ENCODE measurements around the gene DCLK1.

Gene DCLK1

DNA sequence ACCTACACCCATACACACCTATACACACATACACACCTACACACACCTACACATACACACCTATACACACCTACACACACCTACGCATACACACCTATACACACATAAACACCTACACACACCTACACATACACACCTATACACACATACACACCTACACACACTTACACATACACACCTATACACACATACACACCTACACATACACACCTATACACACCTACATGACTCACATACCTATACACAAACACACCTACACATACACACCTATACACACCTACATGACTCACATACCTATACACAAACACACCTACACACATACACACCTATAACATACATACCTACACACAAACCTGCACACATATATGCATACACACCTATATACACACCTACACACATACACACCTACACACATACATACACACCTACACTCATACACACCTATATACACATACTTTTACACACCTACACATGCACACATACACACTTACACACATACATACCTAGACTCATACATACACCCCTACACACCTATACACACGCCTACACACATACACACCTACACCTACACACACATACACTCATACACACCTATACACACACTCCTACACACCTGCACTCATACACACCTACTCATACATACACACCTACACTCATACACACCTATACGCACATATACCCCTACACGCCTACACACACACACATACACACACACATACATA, 368.0 kb downstream of the DCLK1 start:
- no peak for DNase-seq (ENCODE audit: low read depth, low spot score)

DNA sequence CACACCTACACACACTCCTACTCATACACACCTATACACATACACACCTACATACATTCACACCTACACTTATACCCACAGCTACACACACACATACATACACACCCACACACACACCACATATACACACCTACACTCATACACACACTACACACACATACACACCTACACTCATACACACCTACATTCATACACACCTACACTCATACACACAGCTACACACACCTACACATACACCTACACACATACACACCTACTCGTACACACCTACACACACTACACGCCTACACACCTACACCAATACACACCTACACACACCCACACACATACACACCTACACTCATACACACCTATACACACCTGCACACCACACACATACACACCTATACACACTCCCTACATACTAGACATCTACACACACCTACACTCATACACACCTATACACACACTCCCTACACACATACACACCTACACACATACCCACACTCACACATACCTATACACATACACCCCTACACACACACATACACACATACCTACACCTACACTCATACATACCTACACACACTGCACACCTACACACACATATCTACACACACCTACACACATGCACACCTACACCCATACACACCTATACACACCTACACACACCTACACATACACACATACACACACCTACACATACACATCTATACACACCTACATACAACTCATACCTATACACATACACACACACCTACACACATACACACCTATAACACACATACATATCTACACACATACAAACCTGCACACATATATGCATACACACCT, 369.5 kb downstream of the DCLK1 start:
- DNase-seq (ENCODE audit: low read depth, low spot score): no peak

DNA sequence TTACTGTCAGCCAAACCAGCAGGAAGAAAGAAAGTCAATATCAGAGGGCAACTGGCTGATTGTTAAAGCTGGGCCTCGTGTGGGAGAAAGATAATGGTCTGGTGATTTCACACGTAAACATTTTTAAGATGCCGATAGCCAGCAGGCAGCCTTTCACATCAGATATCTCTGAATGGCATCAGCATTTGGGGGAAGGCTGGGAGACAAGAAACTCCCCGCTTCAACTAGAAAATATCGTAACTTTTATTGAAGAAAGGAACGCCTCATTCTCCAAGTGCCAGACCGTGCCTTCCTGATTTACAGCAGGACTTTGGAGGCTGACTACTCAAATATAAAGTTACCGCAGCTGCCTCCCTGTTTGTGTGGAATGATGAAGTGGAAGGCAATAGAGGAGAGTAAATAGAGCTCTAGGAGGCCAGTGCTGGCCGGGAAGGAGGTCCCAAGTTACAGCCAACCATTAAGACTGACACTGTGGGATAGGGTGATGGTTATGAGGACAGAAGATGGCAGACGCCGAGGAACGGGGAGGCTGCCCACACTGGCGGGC, 370.4 kb downstream of the DCLK1 start:
- DNase-seq (ENCODE audit: low read depth, low spot score): no peak

DNA sequence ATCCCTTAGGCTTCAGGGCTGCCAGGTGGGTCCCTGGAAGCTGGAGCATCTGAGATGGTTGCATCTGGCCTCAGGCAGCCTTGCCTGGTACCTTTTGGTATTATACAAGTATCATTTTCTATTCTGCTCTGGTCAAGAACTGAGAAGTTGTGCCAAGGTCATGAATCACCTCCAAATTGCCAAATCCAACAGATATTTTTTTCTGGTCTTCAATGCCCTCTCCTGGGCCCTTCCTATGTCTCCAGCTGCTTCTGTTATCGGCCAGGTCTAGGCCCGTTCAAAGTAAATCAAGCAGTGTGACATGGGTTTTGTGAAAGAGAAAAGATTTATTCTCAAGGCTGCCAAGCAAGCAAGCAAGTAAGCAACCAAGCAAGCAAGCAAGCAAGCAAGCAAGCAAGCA, 383.6 kb downstream of the DCLK1 start:
- DNase-seq (ENCODE audit: low read depth, low spot score): no peak

DNA sequence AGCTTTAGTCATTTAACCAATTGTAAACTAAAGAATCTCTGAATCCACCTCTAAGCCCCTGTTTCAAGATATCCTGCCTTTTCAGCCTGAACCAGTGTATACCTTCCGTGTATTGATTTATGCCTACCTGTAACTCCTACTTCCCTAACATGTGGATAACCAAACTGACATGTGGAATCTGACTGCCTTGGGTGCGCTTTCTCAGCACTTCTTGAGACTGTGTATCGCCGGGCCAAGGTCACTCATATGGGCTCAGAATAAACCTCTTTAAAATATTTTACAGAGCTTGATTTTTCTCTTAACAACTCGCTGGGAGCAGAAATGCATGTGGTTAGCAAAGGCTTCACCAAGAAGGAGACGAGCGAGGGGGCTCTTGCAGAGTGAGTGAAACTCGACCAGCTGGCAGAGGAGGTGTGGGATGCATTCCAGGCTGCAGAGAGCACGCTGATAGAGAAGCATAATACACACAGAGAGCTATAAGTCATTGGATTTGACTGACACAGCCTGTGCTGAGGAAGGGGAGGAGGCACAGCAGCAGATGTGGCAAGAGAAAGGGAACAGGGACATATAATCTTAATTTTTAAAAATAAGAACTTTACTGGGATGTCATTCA, 386.5 kb downstream of the DCLK1 start:
- DNase-seq (ENCODE audit: low read depth, low spot score): no peak

DNA sequence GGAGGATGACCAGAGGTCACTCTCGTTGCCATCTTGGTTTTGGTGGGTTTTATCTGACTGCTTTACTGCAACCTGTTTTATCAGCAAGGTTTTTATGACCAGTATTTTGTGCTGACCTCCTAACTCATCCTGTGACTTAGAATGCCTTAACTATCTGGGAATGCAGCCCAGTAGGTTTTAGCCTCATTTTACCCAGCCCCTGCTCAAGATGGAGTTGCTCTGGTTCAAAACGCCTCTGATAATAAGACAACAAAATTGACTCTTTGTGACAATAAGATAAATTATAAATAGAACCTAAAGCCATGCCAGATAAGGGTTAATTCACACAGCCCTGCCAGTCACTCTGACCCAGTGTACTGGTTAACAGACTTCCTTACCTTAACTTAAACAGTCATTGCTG, 387.0 kb downstream of the DCLK1 start:
- DNase-seq (ENCODE audit: low read depth, low spot score): no peak

DNA sequence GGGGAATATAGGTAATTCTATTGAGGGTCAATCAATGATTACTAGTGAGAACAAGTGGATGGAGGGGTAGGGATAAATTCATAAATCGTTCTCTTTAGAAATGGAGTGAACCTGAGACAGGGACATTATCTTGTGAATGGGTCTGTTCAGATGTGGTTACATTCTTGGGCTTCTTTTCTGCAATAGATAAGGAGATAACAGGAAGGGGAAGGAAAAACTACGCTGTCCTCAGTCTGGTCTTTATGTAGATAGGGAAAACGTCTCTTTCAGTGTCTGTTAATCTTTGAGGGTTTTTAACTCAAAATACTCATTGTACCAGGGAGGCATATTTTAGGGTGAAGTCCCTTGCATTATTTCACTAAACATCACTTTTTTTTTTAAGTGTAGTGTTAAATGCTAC, 388.0 kb downstream of the DCLK1 start:
- DNase-seq (ENCODE audit: low read depth, low spot score): no peak

DNA sequence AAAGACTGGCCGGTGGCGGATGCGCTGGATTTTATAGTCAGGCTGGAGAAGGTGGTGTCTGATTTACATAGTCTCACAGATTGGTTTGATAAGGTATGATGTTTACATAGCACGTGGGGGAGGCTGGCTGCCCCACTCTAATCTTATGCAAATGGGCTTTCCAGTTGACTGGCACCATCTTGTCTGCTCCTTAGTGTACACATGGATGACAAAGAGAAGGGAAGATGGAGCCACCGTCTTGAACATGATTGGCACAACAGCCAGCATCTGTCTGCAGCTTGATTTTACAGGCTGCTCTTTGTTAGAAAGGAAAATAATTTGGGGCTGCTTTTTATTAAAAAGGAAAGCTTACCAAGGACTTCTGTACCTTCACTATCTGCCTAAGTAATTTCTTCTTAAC, 389.5 kb downstream of the DCLK1 start:
- no peak for DNase-seq (ENCODE audit: low read depth, low spot score)

DNA sequence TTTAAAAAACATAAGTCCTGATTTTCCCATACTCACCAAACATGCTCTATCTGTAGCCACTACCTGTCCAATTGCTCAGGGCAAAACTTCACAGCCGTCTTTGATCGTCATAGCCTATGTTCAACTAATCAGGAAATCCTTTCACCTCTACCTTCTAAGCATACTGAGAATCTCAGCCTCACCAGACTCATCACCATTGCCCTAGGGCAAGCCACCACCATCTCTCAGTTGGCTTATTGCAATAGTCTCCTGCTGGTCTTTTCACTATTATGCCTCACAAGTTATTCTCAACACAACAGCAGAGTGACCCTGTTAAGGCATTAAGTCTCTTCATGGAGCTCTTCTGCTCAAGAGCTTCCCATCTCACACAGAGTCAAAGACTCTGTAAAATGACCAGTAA, 394.3 kb downstream of the DCLK1 start:
- DNase-seq (ENCODE audit: low read depth, low spot score): no peak

DNA sequence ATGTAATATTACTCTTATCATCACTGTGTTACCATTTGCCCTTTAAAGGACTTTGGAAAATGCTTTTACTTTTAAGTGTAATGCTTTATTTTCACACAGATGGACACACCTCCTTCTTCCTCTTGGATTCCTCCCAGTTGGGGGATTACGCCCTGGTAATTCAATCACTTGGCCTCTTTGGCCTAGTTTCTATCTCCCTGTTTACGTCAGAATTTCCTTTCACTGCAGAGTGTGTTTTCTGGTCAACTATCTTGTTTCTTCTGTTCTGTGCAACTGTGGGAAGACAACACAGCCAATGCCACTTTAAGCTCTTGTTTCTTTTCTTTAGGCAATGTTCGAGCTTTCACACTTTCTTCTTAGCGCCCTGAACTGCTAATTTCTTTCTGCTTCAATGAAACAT, 397.4 kb downstream of the DCLK1 start:
- DNase-seq (ENCODE audit: low read depth, low spot score): no peak

DNA sequence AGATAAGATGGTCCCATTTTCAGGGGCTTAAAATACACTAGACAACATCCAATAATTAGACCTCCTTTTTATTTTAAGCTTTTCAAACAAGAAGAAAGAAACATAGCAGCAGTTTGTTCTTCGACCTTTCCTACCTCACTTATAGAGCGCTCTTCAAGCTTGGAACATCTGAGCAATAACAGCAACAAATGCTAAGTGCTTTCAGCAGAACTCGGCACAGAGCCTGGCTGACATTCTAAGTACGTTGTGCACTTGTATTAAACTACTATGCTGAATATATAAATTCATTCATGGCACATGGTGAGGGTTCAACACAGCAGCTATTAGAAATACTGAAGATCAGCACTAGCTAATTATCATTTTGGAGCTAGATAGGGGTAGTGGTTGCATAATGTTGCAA, 398.6 kb downstream of the DCLK1 start:
- DNase-seq (ENCODE audit: low read depth, low spot score): no peak

DNA sequence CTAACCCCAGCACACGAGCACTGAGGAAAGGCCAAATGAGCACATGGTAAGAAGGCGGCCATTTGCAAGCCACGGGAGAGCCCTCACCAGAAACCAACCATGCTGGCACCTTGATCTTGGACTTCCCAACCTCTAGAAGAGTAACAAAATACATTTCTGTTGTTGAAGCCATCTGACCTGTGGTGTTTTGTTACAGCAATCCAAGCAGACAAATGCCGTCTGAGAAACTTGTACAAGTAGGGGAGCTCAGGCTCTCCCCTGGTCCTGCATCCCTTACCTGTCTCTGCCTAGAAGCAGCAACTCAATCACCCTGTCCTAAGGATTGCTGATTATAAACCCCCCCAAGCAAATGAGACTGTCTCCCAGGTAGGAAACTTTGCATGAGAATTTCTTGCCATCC, 399.7 kb downstream of the DCLK1 start:
- DNase-seq (ENCODE audit: low read depth, low spot score): no peak

DNA sequence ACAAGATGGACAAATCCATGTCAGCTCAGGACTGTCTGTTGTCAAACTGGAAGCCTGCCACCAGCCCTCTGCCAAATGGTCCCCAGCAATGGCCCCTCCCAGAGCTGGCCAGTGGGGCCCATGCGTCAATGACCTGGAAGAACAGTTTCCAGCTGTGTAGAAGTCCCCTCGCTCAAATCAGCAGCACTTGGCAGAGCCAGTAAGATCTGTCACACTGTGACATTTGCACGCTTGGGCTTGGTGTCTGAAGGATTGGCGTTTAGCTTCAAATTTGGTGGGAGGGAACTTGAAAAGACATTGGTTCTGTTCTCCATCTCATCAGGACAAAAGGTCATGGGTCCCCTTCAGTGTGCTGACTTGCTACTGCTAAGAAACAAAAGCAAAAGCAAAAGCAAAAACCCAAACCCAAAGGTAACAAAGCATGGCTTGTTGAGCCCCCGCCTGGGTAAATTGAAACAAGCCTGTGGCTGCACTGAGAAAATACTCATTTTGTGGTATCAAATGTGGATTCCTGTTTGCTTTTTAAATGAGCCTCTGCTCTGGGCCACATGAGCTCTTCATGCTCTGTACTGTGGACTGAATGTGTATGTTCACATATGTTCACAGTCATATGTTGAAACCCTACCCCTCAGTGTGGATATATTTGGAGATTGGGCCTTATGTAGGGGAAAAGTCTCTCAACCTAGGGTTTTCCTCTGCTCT, 401.1 kb downstream of the DCLK1 start:
- no peak for DNase-seq (ENCODE audit: low read depth, low spot score)

DNA sequence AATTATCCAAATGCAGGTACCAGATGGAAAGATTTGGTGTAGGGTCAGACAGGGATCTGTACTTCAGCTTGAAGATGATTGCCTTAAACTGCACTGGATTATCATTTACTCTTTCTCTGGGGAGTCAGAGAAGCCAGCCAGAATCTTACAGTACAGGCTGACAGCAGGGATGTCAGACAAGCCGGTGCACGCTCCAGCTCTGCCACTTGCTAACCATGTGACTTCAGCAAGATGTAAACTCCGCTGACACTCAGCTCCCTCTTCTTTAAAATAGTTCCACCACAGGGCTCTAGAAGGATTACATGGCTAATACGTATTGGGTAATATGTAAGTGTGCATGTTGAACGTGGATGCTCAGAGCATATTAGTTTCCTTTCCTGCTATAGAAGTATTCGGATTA, 403.3 kb downstream of the DCLK1 start:
- DNase-seq (ENCODE audit: low read depth, low spot score): no peak

DNA sequence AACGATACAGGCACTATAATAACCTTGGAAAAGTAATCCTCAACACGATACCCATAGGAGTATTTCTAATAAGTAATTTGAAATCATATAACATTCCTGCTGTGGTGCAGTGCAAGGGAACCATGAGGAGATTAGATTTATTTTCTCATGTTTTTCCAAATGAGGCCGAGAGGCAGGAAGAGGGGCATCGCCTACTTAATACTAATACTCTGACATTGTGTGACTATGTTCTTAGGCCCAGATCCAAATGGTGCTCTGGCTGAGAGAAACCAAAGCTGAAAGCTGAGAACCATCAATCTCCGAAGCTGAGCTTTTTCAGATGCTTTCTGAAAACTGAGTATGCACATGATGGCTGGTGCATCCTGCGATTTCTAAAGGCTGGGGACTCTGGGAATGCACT, 406.7 kb downstream of the DCLK1 start:
- no peak for DNase-seq (ENCODE audit: low read depth, low spot score)

DNA sequence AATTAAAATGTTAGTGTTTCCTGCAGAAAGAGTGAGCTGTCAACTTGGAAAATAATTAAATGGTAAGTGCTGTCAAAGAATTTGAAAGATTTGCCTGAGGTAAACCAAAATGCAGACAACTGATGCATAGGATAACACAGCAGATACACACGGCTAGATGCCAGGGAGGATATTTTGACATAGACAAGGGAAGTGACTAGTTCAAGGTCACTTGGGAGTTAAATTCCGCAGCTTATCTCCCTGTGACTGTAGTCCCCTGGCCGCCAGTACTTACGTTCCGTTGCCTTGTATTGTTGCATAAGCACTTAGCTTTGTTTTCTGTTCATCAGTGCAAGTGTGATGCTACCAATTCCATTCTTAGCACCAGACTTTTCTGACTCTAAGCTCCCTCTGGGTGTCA, 407.4 kb downstream of the DCLK1 start:
- DNase-seq (ENCODE audit: low read depth, low spot score): no peak

DNA sequence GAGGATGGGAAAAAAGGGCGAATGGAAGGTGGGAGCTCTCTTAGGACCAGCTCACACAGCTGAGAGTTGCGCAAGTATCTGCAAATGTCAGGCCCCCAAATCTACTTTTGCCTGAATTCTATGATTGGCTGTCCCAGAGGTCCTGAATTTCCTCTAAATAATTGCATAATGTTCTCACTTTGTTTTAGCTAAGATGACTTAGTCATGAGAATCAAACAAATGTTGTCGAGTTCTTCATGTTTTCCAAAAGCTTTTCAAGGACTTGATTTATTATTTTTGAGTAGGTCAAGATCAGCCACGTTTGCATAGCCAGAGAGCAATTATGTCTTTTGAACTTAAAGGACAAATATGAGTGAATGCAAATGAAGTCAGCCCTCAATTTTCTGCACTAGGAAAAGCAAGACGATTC, 408.1 kb downstream of the DCLK1 start:
- no peak for DNase-seq (ENCODE audit: low read depth, low spot score)

DNA sequence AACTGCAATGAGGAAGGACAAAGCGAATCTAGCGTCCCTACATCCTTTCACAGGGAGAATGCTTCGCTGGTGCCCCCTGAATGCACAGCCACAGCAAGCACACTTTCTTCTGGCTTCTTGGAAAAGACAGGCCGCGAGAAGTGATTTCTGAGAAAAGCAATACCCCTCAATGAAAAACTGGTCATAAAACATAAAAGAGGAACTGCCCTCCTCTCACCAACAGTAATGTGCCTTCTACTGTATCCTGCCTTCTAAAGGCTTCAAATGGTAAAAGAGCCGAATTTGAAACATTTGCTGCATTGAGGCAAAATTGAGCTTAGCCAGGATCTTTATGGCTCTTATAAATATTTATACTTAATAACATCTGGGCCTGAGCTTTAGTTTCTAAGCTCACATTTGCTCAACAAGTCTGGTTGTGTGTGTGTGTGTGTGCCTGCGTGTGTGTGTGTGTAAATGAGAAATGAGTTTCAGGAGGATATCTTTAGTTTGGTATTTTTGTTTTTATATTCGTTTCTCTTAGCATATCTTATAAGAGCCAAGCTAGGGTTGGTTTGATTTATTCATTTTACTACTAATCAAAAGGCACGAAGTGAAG, 408.6 kb downstream of the DCLK1 start:
- DNase-seq (ENCODE audit: low read depth, low spot score): no peak

DNA sequence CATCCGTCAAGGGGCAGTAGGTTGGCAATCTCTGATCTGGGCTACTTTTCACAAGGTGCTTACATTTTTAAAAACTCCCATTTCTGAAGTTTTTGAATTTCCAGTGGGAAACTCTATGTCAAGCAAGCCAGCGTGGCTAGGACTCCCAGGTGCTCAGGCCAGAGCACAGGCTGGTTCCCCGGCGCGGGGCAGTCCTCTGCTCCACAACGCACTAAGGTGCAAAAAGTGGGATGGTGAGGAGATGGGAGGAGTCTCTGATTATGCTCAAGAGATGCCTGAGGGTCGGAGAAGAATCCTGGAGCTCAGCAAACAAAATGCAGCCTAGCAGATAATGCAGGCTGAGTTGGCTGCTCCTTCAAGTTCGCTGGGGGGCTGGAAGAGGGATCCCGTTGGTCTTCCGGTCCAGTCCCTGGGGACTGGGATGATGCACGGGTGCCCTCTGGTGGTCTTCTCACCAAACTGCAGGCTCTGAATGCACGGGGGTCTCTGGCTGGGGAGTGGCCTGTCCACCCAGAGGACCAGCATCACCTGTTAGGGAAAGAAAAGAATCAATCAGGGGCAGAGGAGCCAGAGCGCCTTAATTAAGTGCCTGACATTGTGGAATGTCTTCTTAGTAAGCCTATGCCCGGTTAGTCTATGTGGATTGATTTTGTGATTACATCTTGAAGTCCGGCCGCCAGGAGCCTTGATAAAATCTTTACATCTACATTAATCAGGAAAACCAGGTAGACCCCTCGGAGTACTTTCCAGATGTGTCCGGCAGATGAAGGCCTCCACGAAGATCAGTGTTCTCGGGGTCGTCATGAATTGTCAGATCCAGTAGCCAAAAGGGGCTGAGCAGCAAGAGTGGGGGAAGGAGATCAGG, 410.3 kb downstream of the DCLK1 start:
- peak; percentile 25 for DNase-seq (ENCODE audit: low read depth, low spot score)

DNA sequence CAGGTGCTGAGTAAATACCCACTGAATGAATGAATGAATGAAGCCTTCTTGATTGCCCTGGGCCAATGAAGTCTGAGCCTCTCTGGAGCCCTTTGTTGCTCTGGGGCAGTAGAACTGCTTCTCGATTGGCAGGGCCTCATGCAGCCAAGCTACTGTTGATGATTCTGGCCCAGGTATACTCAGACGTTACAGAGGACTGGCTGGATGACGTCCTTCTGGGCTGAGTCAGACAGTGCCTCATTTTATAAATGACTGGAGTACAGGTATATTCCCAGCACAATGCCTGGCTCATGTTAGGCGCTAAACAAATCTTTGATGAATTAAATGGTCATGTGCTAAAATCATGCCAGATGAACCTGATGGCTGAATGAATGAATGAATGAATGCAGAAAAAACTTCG, 410.9 kb downstream of the DCLK1 start:
- DNase-seq (ENCODE audit: low read depth, low spot score): no peak
